ENCODE measurements around the gene LCMT1.
"Not testable (repeated sequence)": the region's sequence is repeated elsewhere in the genome, so short reads cannot be mapped to it uniquely, and the experiment has no call there.

Gene LCMT1

DNA sequence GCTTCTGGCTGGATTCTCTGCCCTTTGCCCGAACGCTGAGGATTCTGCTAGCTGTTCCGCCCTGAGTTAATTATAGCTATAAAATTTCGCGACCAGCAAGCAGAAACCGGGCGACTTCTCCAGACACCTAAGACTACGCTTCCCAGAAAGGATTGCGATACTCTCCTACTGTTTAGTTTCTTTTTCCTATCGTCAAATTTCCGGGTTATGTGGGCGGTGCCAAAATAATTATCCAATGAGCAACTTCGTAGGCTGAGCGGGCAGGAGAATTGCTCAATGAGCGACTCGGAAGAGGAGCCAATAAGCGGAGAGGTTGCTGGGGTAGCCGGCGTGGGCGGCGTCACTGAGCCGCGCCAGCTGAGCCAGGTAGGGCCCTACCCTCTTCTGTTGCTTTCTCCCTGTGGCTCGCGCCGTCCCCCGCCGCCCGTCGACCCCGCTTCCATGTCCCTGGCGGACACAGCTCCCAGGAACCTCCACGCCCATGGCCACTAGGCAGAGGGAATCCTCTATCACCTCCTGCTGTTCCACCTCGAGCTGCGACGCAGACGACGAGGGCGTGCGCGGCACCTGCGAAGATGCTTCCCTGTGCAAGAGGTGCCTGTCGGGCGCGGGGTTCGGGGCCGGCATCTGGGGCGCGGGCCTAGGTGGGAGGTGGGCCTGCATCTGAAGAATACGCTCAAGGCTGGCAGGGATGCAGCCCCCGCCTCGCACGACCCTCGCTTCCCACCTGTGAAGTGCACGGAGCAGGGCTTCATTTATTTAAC is at the start of gene LCMT1:
Gene LCMT1, plus strand, starts transcription at position 340 of the 764 bp plus-strand sequence. Its CDS starts 142 bp downstream, at position 482.
- Mint-ChIP-seq H3K36me3 (ENCODE audit: low read depth) (peaks cover 17% of the 10 kb centered on the region), H3K27ac (peak within 1 kb of the TSS; percentile 92), H3K4me1 (ENCODE audit: low read depth) (peaks cover 64% of the 10 kb centered on the region), H3K27me3 (no peaks in the 10 kb centered on the region), H3K9me3 (no peaks in the 10 kb centered on the region), H3K4me3 (peak within 1 kb of the TSS; percentile 89)

DNA sequence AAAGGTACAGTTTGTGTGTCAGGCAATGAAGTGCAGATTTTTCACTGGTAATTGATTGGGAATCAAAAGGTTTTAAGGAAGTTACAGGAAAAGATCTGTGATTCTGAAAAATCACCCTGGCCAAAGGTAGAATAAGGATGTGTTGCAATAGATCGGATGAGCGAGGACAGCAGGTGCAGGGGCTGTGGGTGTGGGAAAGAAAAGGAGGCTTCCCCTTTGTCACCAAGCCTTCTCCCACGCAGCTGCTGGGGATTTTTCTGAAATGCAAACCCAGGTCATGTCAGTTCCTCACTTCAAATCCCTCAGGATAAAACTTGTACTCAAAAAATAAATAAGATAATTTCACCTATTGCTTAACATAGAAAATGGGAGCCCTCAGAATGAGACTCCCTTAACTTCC is 48.4 kb upstream of the LCMT1 start:
- Mint-ChIP-seq H3K27ac (peak overlapping the region; percentile 78), H3K36me3 (ENCODE audit: low read depth) (no peaks in the 10 kb centered on the region), H3K4me1 (ENCODE audit: low read depth) (peaks cover 66% of the 10 kb centered on the region), H3K4me3 (peak overlapping the region; percentile 44), H3K9me3 (no peaks in the 10 kb centered on the region), H3K27me3 (peaks cover 3% of the 10 kb centered on the region)

DNA sequence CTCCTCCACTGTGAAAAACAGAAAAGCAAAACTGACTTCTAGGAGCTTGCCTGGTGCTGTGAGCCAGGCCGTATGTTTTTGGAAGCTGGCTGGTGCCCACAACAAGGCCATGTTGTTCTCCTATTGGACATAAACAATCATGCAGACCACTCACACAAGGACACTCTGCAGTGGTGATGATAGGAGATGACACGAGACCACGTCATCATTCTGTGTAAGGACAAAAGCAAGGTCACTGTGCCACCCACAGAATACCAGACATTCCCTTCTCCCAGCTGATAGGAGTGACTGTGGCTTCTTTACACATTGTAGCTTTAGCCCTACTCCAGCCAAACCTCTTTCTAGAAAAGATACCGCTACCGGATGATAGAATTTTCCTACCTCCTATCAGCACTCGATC is 47.7 kb upstream of the LCMT1 start:
- Mint-ChIP-seq H3K4me3 (no peak overlapping the region), H3K27me3 (peaks cover 3% of the 10 kb centered on the region), H3K9me3 (no peaks in the 10 kb centered on the region), H3K4me1 (ENCODE audit: low read depth) (peaks cover 62% of the 10 kb centered on the region), H3K27ac (no peak overlapping the region), H3K36me3 (ENCODE audit: low read depth) (no peaks in the 10 kb centered on the region)

DNA sequence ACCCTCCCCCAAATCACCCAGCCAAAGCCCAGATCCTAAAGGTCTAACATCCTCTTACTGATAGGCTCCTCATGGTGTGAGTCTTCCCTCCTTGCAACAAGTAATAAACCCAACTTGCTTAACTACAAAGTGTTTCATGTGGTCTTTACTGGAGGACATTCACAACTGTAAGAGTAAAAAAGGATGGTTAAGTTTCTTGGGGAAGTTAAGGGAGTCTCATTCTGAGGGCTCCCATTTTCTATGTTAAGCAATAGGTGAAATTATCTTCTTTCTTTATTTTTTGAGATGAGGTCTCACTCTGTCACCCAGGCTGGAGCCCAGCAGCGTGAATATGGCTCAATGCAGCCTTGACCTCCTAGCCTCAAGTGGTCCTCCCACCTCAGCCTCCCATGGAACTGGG is 47.3 kb upstream of the LCMT1 start:
- not testable (repeated sequence) for H3K36me3 Mint-ChIP-seq (ENCODE audit: low read depth); H3K27me3 Mint-ChIP-seq; H3K9me3 Mint-ChIP-seq; H3K4me3 Mint-ChIP-seq; H3K27ac Mint-ChIP-seq
- H3K4me1 Mint-ChIP-seq (ENCODE audit: low read depth): peaks cover 62% of the 10 kb centered on the region

DNA sequence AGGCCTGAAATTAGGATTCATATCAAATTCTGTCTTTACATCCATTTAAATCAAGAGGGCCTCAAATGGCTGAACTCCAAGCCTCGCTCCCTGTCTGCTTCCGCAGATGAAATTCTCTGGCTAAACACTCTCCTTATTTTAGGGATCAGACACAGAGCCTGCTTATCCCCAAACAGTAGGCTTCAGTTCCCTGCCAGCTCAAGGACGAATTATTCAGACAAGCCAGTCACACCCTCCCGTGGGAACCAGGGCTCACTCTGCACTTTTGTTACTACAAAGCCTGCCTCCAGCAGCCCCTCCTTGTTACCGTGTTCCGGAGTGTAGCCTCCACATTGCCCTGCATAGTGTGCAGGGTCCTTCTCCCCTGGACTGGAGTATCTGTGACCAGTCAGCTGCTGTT is 46.6 kb upstream of the LCMT1 start:
- no peaks in the 10 kb centered on the region for H3K9me3 Mint-ChIP-seq
- peaks cover 62% of the 10 kb centered on the region for H3K4me1 Mint-ChIP-seq (ENCODE audit: low read depth)
- no peaks in the 10 kb centered on the region for H3K36me3 Mint-ChIP-seq (ENCODE audit: low read depth)
- H3K27me3 Mint-ChIP-seq: peaks cover 3% of the 10 kb centered on the region
- no peak overlapping the region for H3K4me3 Mint-ChIP-seq
- no peak overlapping the region for H3K27ac Mint-ChIP-seq

GRCh38 chr16:25065899-25066298 is 45.6 kb upstream of the LCMT1 start:
- Mint-ChIP-seq H3K9me3 (no peaks in the 10 kb centered on the region), H3K27me3 (peaks cover 3% of the 10 kb centered on the region), H3K36me3 (ENCODE audit: low read depth) (no peaks in the 10 kb centered on the region), H3K27ac (peak overlapping the region; percentile 70), H3K4me1 (ENCODE audit: low read depth) (peaks cover 52% of the 10 kb centered on the region), H3K4me3 (peak overlapping the region; percentile 89)

DNA sequence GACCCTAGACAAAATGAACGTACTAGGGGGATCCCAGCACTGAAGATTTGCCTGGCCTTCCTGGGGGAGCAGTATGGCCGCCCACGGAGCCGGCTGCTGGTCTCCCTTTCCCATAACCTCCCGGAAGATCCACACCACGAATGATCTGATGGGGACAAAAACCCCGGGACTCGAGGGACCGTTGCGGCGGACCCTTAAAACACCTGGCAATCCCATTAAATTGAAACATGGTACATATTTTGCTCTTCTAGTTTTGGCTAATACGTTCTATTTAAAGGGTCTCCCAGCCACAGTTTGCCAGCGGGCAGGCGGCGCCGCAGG is 45.2 kb upstream of the LCMT1 start:
- Mint-ChIP-seq H3K27me3 (peaks cover 3% of the 10 kb centered on the region), H3K27ac (peak overlapping the region; percentile 70), H3K4me3 (peak overlapping the region; percentile 89), H3K36me3 (ENCODE audit: low read depth) (no peaks in the 10 kb centered on the region), H3K4me1 (ENCODE audit: low read depth) (peaks cover 47% of the 10 kb centered on the region), H3K9me3 (no peaks in the 10 kb centered on the region)

DNA sequence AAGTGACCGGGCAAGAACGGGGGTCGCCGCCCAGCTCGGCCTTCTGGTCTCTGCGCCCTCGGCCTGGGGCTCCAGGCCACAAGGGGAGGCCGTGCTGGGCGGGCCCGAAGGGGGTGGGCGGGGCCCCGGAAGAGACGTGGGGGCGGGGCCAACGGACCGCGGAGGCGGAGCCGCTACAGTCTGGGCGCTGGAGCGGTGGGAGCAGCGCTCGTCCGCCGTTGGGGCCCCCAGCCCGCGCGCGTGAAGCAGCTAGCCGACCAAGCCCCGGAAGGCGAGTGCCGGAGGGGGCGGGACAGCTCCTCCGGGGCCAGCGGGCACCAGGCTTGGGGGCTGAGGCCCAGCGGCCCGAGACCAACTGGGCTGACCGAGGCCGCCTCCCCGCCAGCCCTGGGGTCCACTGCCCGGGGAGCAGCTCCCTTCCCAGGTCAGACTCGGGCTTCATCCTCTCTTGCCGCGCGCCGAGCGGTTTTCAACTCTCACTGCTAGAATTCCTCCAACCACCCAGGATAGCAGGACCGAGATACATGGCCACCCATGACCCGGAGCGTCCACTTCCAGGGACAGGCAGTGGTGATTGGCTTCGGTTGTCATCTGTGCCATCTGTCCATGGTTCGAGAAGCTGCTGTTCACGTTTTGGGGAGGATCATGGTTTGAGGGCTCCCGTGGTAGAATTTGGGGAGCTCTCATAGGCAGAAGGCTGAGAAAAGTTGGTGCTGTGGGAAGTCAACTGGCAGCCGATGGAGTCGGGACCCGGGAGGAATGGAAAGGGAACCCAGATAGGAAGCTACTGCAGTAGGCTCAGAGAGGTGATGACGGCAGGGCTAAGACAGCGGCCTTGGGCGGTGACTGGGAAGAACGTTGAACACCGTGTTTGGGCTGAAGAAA is 44.6 kb upstream of the LCMT1 start:
- Mint-ChIP-seq H3K4me3 (peak overlapping the region; percentile 89), H3K9me3 (no peaks in the 10 kb centered on the region), H3K27ac (peak overlapping the region; percentile 85), H3K27me3 (peaks cover 3% of the 10 kb centered on the region), H3K4me1 (ENCODE audit: low read depth) (peaks cover 41% of the 10 kb centered on the region), H3K36me3 (ENCODE audit: low read depth) (no peaks in the 10 kb centered on the region)

- Mint-ChIP-seq H3K9me3 (no peaks in the 10 kb centered on the region), H3K27me3 (no peaks in the 10 kb centered on the region), H3K4me1 (ENCODE audit: low read depth) (peaks cover 12% of the 10 kb centered on the region), H3K27ac (no peak overlapping the region), H3K4me3 (no peak overlapping the region), H3K36me3 (ENCODE audit: low read depth) (no peaks in the 10 kb centered on the region)
These were observed 37.7 kb upstream of the LCMT1 start for GRCh38 chr16:25073854-25074253.

GRCh38 chr16:25078386-25078978 is 33.1 kb upstream of the LCMT1 start:
- no peaks in the 10 kb centered on the region for H3K9me3 Mint-ChIP-seq
- H3K27ac Mint-ChIP-seq: no peak overlapping the region
- H3K36me3 Mint-ChIP-seq (ENCODE audit: low read depth): no peaks in the 10 kb centered on the region
- peaks cover 9% of the 10 kb centered on the region for H3K4me1 Mint-ChIP-seq (ENCODE audit: low read depth)
- H3K4me3 Mint-ChIP-seq: no peak overlapping the region
- H3K27me3 Mint-ChIP-seq: no peaks in the 10 kb centered on the region

DNA sequence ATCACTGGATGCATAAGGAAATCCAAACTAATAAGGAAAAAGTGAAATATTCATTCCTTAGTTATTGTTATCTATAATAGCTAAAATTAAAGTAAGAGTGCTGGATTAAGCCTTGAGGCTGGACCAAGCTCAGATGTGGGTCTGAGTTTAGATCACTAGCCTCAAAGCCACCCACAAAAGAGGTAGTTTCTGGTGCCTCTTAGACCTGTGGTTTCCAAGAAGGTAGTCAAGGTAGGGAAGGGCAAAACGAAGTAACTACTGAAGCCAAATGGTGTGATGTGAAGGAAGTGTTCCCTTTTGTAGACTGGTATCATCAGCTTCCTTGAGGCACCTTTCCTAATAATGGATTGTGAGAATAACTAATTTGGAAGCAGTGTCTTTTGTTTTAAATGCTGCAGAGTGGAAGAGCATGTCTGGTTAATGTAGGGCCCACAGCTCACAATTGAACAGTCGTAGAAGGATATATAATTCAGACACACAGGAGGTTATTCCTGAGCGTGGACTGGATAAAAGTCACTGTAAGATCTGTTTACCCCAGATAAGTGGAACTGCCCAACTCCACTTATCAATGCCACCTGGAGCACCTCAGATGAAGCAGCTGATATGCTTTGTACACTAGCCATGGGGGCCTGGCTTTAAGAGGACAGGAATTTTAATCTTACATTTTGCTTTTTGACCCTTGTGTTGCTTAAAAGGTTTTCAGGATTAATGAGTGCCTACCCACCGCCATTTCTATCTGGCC is 31.7 kb upstream of the LCMT1 start:
- Mint-ChIP-seq H3K4me3 (no peak overlapping the region), H3K4me1 (ENCODE audit: low read depth) (no peaks in the 10 kb centered on the region), H3K27ac (no peak overlapping the region), H3K36me3 (ENCODE audit: low read depth) (no peaks in the 10 kb centered on the region), H3K9me3 (no peaks in the 10 kb centered on the region), H3K27me3 (no peaks in the 10 kb centered on the region)

- Mint-ChIP-seq H3K36me3 (ENCODE audit: low read depth) (no peaks in the 10 kb centered on the region), H3K9me3 (no peaks in the 10 kb centered on the region), H3K4me3 (no peak overlapping the region), H3K27ac (no peak overlapping the region), H3K27me3 (no peaks in the 10 kb centered on the region), H3K4me1 (ENCODE audit: low read depth) (no peaks in the 10 kb centered on the region)
These were observed 31.0 kb upstream of the LCMT1 start for GRCh38 chr16:25080420-25081131.

DNA sequence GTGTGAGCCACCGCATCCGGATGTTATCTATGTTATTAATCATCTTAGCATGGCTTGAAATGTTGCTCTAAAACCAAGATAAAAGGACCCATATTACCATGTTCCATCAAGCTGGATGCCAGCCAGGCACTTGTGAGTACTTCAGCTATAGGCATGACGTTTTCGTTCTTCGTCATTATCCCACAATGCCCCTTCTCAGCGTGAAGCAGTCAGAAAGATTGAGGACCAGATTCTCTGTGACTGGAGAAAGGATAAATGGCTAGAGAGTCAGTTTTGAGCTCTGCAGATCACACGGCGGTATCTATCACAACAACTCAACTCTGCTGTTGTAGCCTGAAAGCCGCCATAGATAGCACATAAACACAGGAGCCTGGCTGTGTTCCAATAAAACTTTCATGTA is 29.8 kb upstream of the LCMT1 start:
- H3K9me3 Mint-ChIP-seq: no peaks in the 10 kb centered on the region
- H3K36me3 Mint-ChIP-seq (ENCODE audit: low read depth): no peaks in the 10 kb centered on the region
- H3K4me1 Mint-ChIP-seq (ENCODE audit: low read depth): no peaks in the 10 kb centered on the region
- H3K27me3 Mint-ChIP-seq: no peaks in the 10 kb centered on the region
- no peak overlapping the region for H3K4me3 Mint-ChIP-seq
- no peak overlapping the region for H3K27ac Mint-ChIP-seq

DNA sequence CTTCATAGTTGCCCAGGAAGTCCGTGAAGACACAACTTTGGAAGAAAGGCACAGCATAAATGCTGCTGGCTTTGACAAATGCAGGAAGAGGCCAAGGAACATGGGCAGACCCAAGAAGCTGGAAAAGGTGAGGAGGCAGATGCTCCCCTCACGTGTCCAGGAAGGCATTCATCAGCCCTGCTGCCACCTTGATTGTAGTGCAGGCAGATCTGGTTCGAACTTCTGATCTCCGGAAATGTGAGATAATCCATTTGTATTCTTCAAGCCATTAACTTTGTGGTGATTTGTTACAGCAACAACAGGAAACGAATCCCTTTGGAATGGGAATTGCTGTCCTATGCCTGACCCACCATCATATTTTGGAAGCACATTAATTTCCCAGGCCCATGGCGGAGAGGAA is 28.5 kb upstream of the LCMT1 start:
- Mint-ChIP-seq H3K36me3 (ENCODE audit: low read depth) (no peaks in the 10 kb centered on the region), H3K4me1 (ENCODE audit: low read depth) (no peaks in the 10 kb centered on the region), H3K27ac (no peak overlapping the region), H3K9me3 (no peaks in the 10 kb centered on the region), H3K4me3 (no peak overlapping the region), H3K27me3 (no peaks in the 10 kb centered on the region)

All from stimulated activated naive CD8-positive, alpha-beta T cell treated with anti-CD3 and anti-CD28 coated beads, Interleukin-15, Interleukin-2, amounts not matched to agents 100 ng/mL and 50 ng/mL, for 24 hours (primary cell).